A673 (cell line): ENCODE data around the gene RMND1. TPM values are rescaled to one million over a fixed set of nuclear protein-coding genes. Genes with fewer than 3 reads are reported as not detected.

ENCODE experiments used
- BruUV-seq: library from RNA; stranded (reverse); fragments of 400-500 nt; replicated peaks from 2 replicates; lab custom pipeline; 2021; lab: Mats Ljungman, UMichigan
- CTCF ChIA-PET: fragments of 300-600 bp; sonication (Branson Sonifier 250); formaldehyde crosslinking; loops from one replicate; lab custom pipeline; 2022; ENCODE audit warnings: antibody characterized with exemption; lab: Charles Lee
- POLR2A ChIA-PET: fragments of 300-600 bp; sonication (Branson Sonifier 250); formaldehyde crosslinking; loops from one replicate; lab custom pipeline; 2022; ENCODE audit warnings: antibody characterized with exemption; ENCODE audit not compliant: low non-redundant PET; lab: Charles Lee
- DNase-seq: peaks from one replicate; pipeline ENCODE4 v3.0.0-alpha.2; 2015; ENCODE audit warnings: low spot score
- H3K27ac ChIP-seq: fragments of 200-600 bp; sonication (generic); 2 replicates; pipeline ENCODE4 v1.5.1; 2016; ENCODE audit warnings: mixed run types, low read depth, mild to moderate bottlenecking, mixed read lengths, antibody characterized with exemption, low read length; ENCODE audit not compliant: poor library complexity, severe bottlenecking
- H3K27me3 ChIP-seq: fragments of 200-600 bp; sonication (generic); replicated peaks from 2 replicates; pipeline ENCODE4 v1.6.1; 2017; ENCODE audit warnings: mixed run types, low read depth, mild to moderate bottlenecking, mixed read lengths, antibody characterized with exemption, low read length; ENCODE audit not compliant: insufficient read depth, poor library complexity
- H3K36me3 ChIP-seq: fragments of 200-600 bp; sonication (generic); 2 replicates; pipeline ENCODE4 v1.6.1; 2016; ENCODE audit warnings: mixed run types, mild to moderate bottlenecking, mixed read lengths, antibody characterized with exemption, low read length; ENCODE audit not compliant: insufficient read depth, poor library complexity, severe bottlenecking
- H3K4me1 ChIP-seq: fragments of 200-600 bp; sonication (generic); 2 replicates; pipeline ENCODE4 v1.6.1; 2017; ENCODE audit warnings: mixed run types, mild to moderate bottlenecking, mixed read lengths, antibody characterized with exemption, low read length; ENCODE audit not compliant: insufficient read depth, poor library complexity, severe bottlenecking
- H3K4me3 ChIP-seq: fragments of 200-600 bp; sonication (generic); 2 replicates; pipeline ENCODE4 v1.5.1; 2016; ENCODE audit warnings: low read depth, mixed run types, mild to moderate bottlenecking, mixed read lengths, low read length; ENCODE audit not compliant: poor library complexity, severe bottlenecking
- H3K9me3 ChIP-seq: fragments of 200-600 bp; sonication (generic); 2 replicates; pipeline ENCODE4 v1.6.1; 2016; ENCODE audit warnings: mixed run types, low read depth, mild to moderate bottlenecking, mixed read lengths, antibody characterized with exemption, low read length; ENCODE audit not compliant: poor library complexity, severe bottlenecking
- EZH2 ChIP-seq: fragments of 200-600 bp; sonication (generic); IDR thresholded peaks from 2 replicates; pipeline ENCODE4 v1.6.1; 2017; ENCODE audit warnings: borderline replicate concordance, low read depth, mild to moderate bottlenecking, mixed read lengths, antibody characterized with exemption, low read length; ENCODE audit not compliant: poor library complexity, severe bottlenecking
- intact Hi-C: fragments of 100-400 bp; cut with micrococcal nuclease; formaldehyde crosslinking; loops from one replicate; pipeline ENCODE4 v1.10.0; 2022; ENCODE audit not compliant: unreplicated experiment
- total RNA-seq: library from RNA; stranded (reverse); gene quantifications from 2 replicates; pipeline ENCODE4 v1.2.3, GENCODE V29; 2021
- TF ChIP-seq, protein P1 (sequence below): fragments of 300-800, 200-600 bp; sonication (generic); conservative IDR thresholded peaks from 2 replicates; pipeline ENCODE4 v1.5.1; 2017; ENCODE audit warnings: low read depth, mild to moderate bottlenecking, antibody characterized with exemption, low read length, moderate library complexity, mixed read lengths

RMND1 gene
- total RNA-seq, 1 experiment from 2014 or later = 25.6 TPM

DNA sequence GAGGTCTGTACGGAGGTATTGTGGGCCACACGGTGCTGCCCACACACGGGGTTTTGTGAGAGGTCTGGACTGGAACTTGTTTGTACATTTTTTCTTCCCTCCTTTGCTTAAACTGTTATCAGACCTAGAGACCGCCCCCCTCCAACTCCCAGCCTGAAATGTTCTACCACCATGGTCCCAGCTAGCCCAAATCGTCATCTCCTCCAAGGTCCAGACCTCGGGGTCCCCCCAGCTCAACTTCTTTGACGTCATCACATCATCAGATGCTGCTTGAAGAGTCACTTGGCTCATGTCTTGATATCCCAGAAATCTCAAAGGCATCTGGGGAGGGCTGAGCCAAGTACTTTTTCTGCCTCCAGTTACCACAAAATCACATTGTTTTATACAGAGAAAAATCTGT lies 39.1 kb upstream of the RMND1 start:
- no peak for DNase-seq
- no peak for TF ChIP-seq EZH2
- TF ChIP-seq, protein P1, sequence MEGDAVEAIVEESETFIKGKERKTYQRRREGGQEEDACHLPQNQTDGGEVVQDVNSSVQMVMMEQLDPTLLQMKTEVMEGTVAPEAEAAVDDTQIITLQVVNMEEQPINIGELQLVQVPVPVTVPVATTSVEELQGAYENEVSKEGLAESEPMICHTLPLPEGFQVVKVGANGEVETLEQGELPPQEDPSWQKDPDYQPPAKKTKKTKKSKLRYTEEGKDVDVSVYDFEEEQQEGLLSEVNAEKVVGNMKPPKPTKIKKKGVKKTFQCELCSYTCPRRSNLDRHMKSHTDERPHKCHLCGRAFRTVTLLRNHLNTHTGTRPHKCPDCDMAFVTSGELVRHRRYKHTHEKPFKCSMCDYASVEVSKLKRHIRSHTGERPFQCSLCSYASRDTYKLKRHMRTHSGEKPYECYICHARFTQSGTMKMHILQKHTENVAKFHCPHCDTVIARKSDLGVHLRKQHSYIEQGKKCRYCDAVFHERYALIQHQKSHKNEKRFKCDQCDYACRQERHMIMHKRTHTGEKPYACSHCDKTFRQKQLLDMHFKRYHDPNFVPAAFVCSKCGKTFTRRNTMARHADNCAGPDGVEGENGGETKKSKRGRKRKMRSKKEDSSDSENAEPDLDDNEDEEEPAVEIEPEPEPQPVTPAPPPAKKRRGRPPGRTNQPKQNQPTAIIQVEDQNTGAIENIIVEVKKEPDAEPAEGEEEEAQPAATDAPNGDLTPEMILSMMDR = no peak
- intact Hi-C loops = no loop called here
- H3K4me1 ChIP-seq = no peaks in the 10 kb centered on the region
- no peak overlapping the region for H3K4me3 ChIP-seq
- no TSS peak for BruUV-seq
- H3K36me3 ChIP-seq = no peaks in the 10 kb centered on the region
- peaks cover 19% of the 10 kb centered on the region for H3K27me3 ChIP-seq
- ChIA-PET CTCF (no interaction called here), POLR2A (no interaction called here)
- no peak overlapping the region for H3K27ac ChIP-seq
- no peaks in the 10 kb centered on the region for H3K9me3 ChIP-seq

DNA sequence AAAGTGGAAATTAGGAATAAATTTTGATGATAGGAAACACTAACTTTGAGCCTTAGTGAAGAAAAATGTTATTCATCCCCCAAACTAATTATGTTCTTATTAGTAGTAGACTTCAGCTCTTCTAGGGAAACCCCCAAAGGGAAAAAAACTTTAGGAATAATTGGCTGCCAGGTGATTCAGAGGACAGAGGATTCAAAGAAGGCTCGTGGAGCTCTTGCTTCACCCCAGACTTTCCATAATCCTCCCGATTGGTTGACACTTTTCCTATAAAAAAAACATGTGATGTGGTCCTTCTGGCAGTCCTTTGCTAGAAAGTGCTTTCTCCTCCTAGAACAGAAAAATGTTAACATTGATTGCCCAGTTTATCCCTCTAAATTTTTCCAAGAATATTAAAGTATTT lies 36.3 kb upstream of the RMND1 start:
- TF ChIP-seq, protein P1 = no peak
- TF ChIP-seq EZH2 = no peak
- ChIA-PET POLR2A (no interaction called here), CTCF (no interaction called here)
- H3K27me3 ChIP-seq = no peaks in the 10 kb centered on the region
- BruUV-seq = no TSS peak
- no peak for DNase-seq
- H3K4me1 ChIP-seq = no peaks in the 10 kb centered on the region
- no peak overlapping the region for H3K4me3 ChIP-seq
- intact Hi-C loops = no loop called here
- no peaks in the 10 kb centered on the region for H3K9me3 ChIP-seq
- no peaks in the 10 kb centered on the region for H3K36me3 ChIP-seq
- no peak overlapping the region for H3K27ac ChIP-seq

DNA sequence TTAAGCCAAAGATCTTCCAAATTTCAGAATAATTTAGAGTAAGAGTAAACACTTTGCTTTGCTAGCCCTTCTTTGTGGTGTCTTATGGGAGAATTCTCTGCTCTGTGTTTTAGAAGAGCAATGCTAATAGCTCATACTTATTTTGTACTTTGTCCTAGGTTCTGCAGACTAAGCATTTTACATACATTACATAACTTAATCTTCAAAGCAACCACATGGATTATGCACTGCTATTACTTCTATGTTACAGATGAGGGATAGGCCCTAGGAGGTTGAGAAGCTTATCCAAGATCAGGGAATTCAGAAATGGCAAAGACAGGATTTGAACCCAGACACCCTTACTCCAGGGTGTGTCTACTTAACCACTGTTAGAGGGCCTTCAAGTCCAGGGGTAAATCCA lies 32.1 kb upstream of the RMND1 start:
- no peaks in the 10 kb centered on the region for H3K27me3 ChIP-seq
- no peak for DNase-seq
- no peaks in the 10 kb centered on the region for H3K9me3 ChIP-seq
- no peak overlapping the region for H3K4me3 ChIP-seq
- no peak overlapping the region for H3K27ac ChIP-seq
- no TSS peak for BruUV-seq
- no peaks in the 10 kb centered on the region for H3K36me3 ChIP-seq
- no peaks in the 10 kb centered on the region for H3K4me1 ChIP-seq
- TF ChIP-seq EZH2 = no peak
- TF ChIP-seq, protein P1 = no peak
- intact Hi-C loops = no loop called here
- POLR2A ChIA-PET = no interaction called here
- CTCF ChIA-PET = no interaction called here
